ENCODE results near the gene BLVRA. TPM values are rescaled to one million over a fixed set of nuclear protein-coding genes. Genes with fewer than 3 reads are reported as not detected.

Gene BLVRA
- total RNA-seq, 4 donors from 2014 or later = 25.4 to 38.9 (median 32.1) TPM

- intact Hi-C loops (cut with DNase I; ENCODE audit: low total_unique reads) = no loop called here
- no peak overlapping the region for H3K4me3 ChIP-seq (ENCODE audit: low read depth, poor library complexity, severe bottlenecking)
- DNase-seq (ENCODE audit: low spot score in 2 of 2) = no peak
- no peak for TF ChIP-seq CTCF (IDR thresholded peaks at IDR 0.05)
- TF ChIP-seq POLR2A (IDR thresholded peaks at IDR 0.05) = no peak
Measured at GRCh38 chr7:43742692-43743091, 15.8 kb upstream of the BLVRA start.

GRCh38 chr7:43747328-43748105 lies 11.0 kb upstream of the BLVRA start:
- no peak for DNase-seq (ENCODE audit: low spot score in 2 of 2)
- TF ChIP-seq POLR2A (IDR thresholded peaks at IDR 0.05) = no peak
- TF ChIP-seq CTCF (IDR thresholded peaks at IDR 0.05) = no peak
- H3K4me3 ChIP-seq (ENCODE audit: low read depth, poor library complexity, severe bottlenecking) = no peak overlapping the region
- intact Hi-C loops (cut with DNase I; ENCODE audit: low total_unique reads) = no loop called here
- WGBS, 2 donors = 90 to 93% methylated on average over 9 of the region's 9 CpGs

GRCh38 chr7:43749383-43749940 lies 9.0 kb upstream of the BLVRA start:
- no peak overlapping the region for H3K4me3 ChIP-seq (ENCODE audit: low read depth, poor library complexity, severe bottlenecking)
- intact Hi-C loops (cut with DNase I; ENCODE audit: low total_unique reads) = no loop called here
- no peak for DNase-seq (ENCODE audit: low spot score in 2 of 2)
- TF ChIP-seq CTCF (IDR thresholded peaks at IDR 0.05) (no peak), POLR2A (IDR thresholded peaks at IDR 0.05) (no peak)
- WGBS, 2 donors = 57 to 64% methylated on average over 3 to 4 of the region's 5 CpGs

GRCh38 chr7:43750016-43750887 lies 8.2 kb upstream of the BLVRA start:
- DNase-seq (ENCODE audit: low spot score in 2 of 2) = no peak
- intact Hi-C loops (cut with DNase I; ENCODE audit: low total_unique reads) = no loop called here
- TF ChIP-seq CTCF (IDR thresholded peaks at IDR 0.05) (no peak), POLR2A (IDR thresholded peaks at IDR 0.05) (no peak)
- WGBS, 2 donors = 63 to 71% methylated on average over 13 to 14 of the region's 14 CpGs
- no peak overlapping the region for H3K4me3 ChIP-seq (ENCODE audit: low read depth, poor library complexity, severe bottlenecking)

DNA sequence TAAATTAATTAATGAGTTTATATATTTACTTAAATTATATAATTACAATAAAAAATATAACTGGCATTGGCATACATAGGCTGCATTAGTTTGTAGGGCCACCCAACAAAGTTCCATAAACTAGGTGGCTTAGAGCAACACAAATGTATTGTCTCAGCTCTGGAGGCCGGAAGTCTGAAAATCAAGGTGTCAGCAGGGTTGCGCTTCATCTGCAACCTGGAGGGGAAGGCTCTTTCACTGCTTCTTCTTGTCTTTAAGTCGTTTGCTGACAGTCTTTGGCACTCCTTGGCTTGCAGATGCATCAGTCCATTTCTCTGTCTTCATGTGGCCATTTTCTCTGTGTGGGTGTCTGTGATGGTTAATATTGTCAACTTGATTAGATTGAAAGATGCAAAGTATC lies 6.1 kb upstream of the BLVRA start:
- no peak for DNase-seq (ENCODE audit: low spot score in 2 of 2)
- no peak overlapping the region for H3K4me3 ChIP-seq (ENCODE audit: low read depth, poor library complexity, severe bottlenecking)
- intact Hi-C loops (cut with DNase I; ENCODE audit: low total_unique reads) = no loop called here
- TF ChIP-seq POLR2A (IDR thresholded peaks at IDR 0.05) (no peak), CTCF (IDR thresholded peaks at IDR 0.05) (no peak)
- WGBS, 2 donors = 79 to 85% methylated on average over 3 of the region's 3 CpGs

All from lower leg skin (tissue), 4 donors.